Adrenal gland (tissue), 5 donors: ENCODE measurements around the gene RNF40.

Experiments
- CTCF ChIP-seq, 6 experiments: fragments of 450-650 bp in 4 of 6; fragments of 200-600 bp in 2 of 6; sonication (generic) in 1 of 6; IDR thresholded peaks; 1 replicate in 5 of 6; 2 replicates in 1 of 6; pipeline versions ENCODE4 v1.5.1 to v1.8.0; 2016 to 2021; ENCODE audit warnings: antibody characterized with exemption in 6 of 6, mild to moderate bottlenecking in 2 of 6, moderate library complexity in 1 of 6
- POLR2A ChIP-seq, 2 donors: fragments of 450-650 bp; IDR thresholded peaks; one replicate each; pipeline ENCODE4 v1.6.1; 2017; ENCODE audit warnings: antibody characterized with exemption in 2 of 2, mild to moderate bottlenecking in 2 of 2, moderate library complexity in 1 of 2
- donor health status: DM: no; HTN: no; CAD: no.

- TF ChIP-seq CTCF (IDR thresholded peaks at IDR 0.05) (no peak), POLR2A (IDR thresholded peaks at IDR 0.05) (no peak)
These were observed 22.9 kb upstream of the RNF40 start for GRCh38 chr16:30738984-30739951.
